ENCODE results near the gene HSD17B1. TPM values are rescaled to one million over a fixed set of nuclear protein-coding genes. Genes with fewer than 3 reads are reported as not detected.
"Not testable (repeated sequence)": the region's sequence is repeated elsewhere in the genome, so short reads cannot be mapped to it uniquely, and the experiment has no call there.

HSD17B1 gene
- total RNA-seq, 1 donor from 2014 or later = 0.30 TPM

GRCh38 chr17:42525221-42525620, 27.5 kb upstream of the HSD17B1 start:
- DNase-seq (ENCODE audit: low read depth) = no peak

- DNase-seq (ENCODE audit: low read depth) = no peak
Observed at GRCh38 chr17:42526031-42526444, 26.7 kb upstream of the HSD17B1 start.

GRCh38 chr17:42527932-42528331, 24.8 kb upstream of the HSD17B1 start:
- no peak for DNase-seq (ENCODE audit: low read depth)

GRCh38 chr17:42529061-42529460, 23.7 kb upstream of the HSD17B1 start:
- DNase-seq (ENCODE audit: low read depth) = no peak

- DNase-seq (ENCODE audit: low read depth) = no peak
Observed at GRCh38 chr17:42530952-42531454, 21.7 kb upstream of the HSD17B1 start.

- DNase-seq (ENCODE audit: low read depth) = no peak
Observed at GRCh38 chr17:42531455-42532354, 21.0 kb upstream of the HSD17B1 start.

GRCh38 chr17:42535155-42536047, 17.3 kb upstream of the HSD17B1 start:
- no peak for DNase-seq (ENCODE audit: low read depth)

GRCh38 chr17:42536048-42536371, 16.7 kb upstream of the HSD17B1 start, which contains the start of gene NAGLU:
Gene NAGLU, plus strand, starts transcription at chr17:42536241. Its CDS starts 32 bp downstream, at chr17:42536273.
- peak; percentile 56 for DNase-seq (ENCODE audit: low read depth)

- DNase-seq (ENCODE audit: low read depth) = no peak
Observed at GRCh38 chr17:42536372-42537155, 16.2 kb upstream of the HSD17B1 start.

GRCh38 chr17:42537156-42537805, 15.4 kb upstream of the HSD17B1 start:
- no peak for DNase-seq (ENCODE audit: low read depth)

GRCh38 chr17:42537826-42538451, 14.8 kb upstream of the HSD17B1 start:
- no peak for DNase-seq (ENCODE audit: low read depth)

- no peak for DNase-seq (ENCODE audit: low read depth)
Observed at GRCh38 chr17:42538482-42538881, 14.2 kb upstream of the HSD17B1 start.

GRCh38 chr17:42540558-42540957, 12.2 kb upstream of the HSD17B1 start:
- DNase-seq (ENCODE audit: low read depth) = not testable (repeated sequence)

GRCh38 chr17:42541041-42541833, 11.5 kb upstream of the HSD17B1 start:
- peak; percentile 55 for DNase-seq (ENCODE audit: low read depth)

GRCh38 chr17:42543190-42544079, 9.3 kb upstream of the HSD17B1 start:
- no peak for DNase-seq (ENCODE audit: low read depth)

- no peak for DNase-seq (ENCODE audit: low read depth)
Observed at GRCh38 chr17:42544874-42545283, 7.8 kb upstream of the HSD17B1 start.

- DNase-seq (ENCODE audit: low read depth) = not testable (repeated sequence)
Observed at GRCh38 chr17:42545755-42546505, 6.8 kb upstream of the HSD17B1 start.

GRCh38 chr17:42547001-42547461, 5.7 kb upstream of the HSD17B1 start:
- DNase-seq (ENCODE audit: low read depth) = no peak
